PC-3 (cell line): ENCODE measurements around the gene NATD1.

ENCODE experiments used
- EZH2 ChIP-seq: fragments of 300-600 bp; sonication (generic); IDR thresholded peaks from one replicate; pipeline ENCODE4 v1.6.1; 2017; ENCODE audit warnings: antibody characterized with exemption, mild to moderate bottlenecking, low read length; ENCODE audit not compliant: unreplicated experiment
- TF ChIP-seq, protein P1 (sequence below): fragments of 300-600 bp; sonication (generic); conservative IDR thresholded peaks from 2 replicates; pipeline ENCODE4 v1.5.1; 2017; ENCODE audit warnings: antibody characterized with exemption, low read depth, mild to moderate bottlenecking, low read length

DNA sequence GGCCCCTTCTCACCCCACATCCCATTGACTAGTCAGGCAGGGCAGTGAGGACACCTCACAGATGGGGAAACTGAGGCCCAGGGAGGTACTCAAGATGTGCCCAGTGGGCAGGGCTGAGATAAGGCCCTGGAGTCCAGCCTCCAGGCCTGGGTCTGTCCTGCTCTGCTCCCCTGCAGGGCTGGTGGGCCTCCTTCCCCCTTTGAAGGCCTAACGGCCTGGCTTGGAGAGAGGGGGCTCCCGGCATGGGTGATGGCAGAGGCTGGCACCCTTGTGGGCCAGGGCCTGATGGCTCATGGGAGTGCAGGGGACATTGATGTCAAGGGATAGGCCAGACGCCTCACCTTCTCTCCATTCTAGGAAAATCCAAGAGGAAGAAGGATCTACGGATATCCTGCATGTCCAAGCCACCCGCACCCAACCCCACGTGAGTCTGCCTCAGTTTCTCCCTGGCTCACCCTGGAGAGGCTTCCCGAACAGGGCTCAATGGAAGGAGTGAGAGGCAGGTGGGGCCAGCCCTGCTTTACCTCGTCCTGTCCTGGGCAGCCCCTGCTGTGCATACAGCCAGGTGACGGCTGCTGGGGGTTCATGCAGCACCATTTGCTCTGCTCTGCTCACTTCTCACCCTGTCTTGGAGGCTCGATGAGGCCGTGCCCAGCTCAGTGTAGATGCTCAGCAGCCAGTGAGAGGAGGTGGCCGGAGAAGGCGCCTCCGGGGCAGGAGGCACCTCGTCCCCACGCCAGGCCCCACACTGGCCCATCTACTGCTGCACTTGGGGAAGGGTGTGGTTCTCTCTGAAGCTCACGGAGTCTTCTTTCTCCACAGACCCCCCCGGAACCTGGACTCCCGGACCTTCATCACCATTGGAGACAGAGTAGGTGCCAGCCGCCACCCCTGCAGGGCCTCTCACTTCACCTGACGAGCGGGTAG, 45.1 kb upstream of the NATD1 start:
- TF ChIP-seq, protein P1, sequence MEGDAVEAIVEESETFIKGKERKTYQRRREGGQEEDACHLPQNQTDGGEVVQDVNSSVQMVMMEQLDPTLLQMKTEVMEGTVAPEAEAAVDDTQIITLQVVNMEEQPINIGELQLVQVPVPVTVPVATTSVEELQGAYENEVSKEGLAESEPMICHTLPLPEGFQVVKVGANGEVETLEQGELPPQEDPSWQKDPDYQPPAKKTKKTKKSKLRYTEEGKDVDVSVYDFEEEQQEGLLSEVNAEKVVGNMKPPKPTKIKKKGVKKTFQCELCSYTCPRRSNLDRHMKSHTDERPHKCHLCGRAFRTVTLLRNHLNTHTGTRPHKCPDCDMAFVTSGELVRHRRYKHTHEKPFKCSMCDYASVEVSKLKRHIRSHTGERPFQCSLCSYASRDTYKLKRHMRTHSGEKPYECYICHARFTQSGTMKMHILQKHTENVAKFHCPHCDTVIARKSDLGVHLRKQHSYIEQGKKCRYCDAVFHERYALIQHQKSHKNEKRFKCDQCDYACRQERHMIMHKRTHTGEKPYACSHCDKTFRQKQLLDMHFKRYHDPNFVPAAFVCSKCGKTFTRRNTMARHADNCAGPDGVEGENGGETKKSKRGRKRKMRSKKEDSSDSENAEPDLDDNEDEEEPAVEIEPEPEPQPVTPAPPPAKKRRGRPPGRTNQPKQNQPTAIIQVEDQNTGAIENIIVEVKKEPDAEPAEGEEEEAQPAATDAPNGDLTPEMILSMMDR, result no peak
- TF ChIP-seq EZH2, result no peak
